Amniotic stem cell (primary cell): ENCODE measurements around the gene TRPM2.
"Not testable (repeated sequence)": the region's sequence is repeated elsewhere in the genome, so short reads cannot be mapped to it uniquely, and the experiment has no call there.

ENCODE experiments used
- DNase-seq: peaks from one replicate; lab custom pipeline; 2025; lab: John Stamatoyannopoulos, UW

Gene TRPM2

DNA sequence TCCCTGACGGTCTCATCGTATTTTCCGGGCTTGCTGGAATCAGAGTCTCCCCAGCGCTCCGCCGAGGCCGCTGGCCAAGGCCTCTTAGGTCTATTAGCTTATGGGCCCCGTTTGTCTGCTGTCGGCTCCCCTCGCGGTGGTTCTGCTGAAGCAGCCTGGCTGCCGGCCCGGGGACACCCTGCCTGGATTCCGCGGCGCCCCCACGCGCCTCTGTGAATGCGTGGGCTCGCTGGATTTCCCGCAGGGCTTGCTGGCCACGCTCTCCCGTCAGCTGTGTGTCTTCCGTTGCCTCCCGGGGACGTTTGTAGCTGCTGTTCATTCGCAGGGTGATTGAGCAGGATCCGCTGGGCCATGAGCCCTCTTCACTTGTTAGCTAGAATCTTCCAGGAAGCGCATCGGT, 110.3 kb downstream of the TRPM2 start:
- no peak for DNase-seq

DNA sequence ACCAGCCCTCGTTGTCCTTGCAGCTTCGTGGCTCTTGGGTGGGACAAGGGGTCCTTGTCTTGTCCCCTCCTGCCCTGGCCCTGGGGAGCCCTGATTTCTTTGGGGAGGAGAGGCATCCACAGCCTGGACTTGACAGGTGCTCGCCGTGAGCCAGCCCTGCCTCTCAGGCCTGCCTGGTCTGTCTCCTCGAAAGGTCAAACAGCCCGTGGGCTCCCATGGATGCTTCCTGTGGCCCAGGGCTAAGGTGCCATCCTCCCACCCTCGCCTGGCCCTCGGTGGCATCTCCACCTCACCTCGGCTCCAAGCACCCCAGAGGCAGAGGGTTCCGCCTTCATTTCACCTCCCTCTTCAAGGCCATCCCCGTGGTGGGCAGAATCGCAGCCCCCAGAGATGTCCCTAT, 110.9 kb downstream of the TRPM2 start:
- DNase-seq: no peak

- DNase-seq: no peak
These were observed 113.0 kb downstream of the TRPM2 start for GRCh38 chr21:44466351-44466954.

DNA sequence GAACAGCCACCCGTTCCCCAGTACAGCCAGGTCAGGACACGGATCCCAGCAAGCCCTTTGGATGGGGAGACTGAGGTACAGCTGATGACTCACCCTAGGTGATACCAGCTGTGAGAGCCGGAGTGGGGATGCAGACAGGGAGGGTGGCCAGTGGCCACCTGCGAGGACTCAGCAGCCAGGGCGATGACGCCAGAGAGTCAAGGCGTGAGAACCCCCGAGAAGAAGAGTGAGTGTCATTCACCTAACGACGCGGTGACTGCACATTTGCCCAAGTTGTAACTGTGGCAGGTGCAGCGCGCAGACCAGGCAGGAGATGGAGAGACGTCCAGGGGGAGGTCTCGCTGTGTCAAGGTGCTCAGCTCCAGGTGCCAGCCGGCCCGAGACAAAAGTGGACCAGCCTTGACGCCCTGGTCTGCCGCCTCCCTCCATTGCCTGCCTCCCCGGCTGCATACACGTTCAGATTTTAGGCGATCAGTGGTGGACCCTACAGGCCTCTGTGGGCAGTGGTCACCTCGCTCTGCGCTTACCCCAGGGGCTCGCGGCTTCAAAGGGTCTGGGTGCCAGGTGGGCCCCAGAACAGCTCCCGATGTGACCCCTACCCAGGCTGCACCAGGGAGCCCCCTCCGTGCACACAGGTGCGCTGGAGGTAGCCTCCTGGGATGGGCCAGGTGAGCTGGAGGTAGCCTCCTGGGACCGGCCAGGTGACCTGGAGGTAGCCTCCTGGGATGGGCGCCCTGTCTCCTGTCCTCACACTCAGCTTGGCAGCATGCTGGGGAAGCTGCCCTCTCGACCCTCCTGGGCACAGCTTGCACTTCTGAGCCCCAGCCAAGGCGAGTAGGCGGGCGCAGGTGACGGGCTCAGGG, 113.8 kb downstream of the TRPM2 start:
- DNase-seq: no peak

GRCh38 chr21:44467859-44468195, 114.4 kb downstream of the TRPM2 start:
- DNase-seq: no peak

GRCh38 chr21:44471341-44471740, 117.9 kb downstream of the TRPM2 start:
- DNase-seq: no peak

GRCh38 chr21:44471996-44472395, 118.6 kb downstream of the TRPM2 start:
- DNase-seq: no peak

DNA sequence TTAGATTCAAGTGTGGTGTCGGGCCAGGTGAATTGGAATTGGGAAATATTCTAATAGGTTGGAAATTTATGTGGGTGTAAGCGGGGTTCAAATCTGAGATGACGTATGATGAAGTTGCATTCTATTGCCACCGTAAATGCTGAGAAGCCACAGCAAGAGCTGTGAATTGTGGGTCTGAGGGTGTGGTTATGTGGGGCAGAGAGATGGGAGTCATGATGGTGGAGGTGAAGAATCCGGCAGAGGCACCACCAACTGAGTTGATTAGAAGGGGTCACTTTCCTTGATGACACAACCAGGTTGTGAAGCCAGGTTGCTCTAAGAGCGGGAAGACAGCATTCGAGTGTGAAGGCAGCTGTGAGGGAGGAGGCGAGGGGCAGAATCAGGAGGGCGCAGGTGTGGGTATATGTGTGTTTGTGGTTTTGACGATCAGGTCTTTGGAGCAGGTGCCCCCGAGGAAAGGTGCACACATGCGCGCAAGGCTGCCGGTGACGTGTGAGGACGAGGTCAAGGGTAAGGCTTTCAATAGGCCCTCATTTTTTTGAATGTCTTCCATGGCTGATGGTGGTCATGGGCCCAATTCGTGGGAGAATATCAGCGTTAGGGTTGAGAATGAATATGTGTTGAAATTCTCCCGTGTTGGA, 120.6 kb downstream of the TRPM2 start:
- DNase-seq: no peak

GRCh38 chr21:44475266-44475845, 121.9 kb downstream of the TRPM2 start:
- DNase-seq: no peak

DNA sequence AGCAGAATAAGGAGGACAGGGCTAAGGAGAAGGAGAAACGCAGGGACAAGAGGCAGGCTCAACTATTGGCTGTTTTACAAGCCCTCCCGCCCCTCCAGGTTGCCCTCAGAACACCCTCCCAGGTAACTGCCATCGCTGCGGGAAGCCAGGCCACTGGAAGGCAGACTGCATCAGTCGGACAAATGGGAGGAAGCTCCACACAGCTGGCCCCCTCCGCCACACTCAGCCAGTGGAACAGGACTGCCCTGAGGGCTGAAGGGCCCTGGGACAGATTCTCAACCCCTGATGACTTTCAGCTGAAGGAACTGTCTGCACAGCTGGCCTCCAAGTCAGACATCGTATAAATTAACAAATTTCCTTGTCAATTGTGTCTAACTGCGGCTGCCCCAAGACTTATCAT, 123.7 kb downstream of the TRPM2 start:
- DNase-seq: no peak

DNA sequence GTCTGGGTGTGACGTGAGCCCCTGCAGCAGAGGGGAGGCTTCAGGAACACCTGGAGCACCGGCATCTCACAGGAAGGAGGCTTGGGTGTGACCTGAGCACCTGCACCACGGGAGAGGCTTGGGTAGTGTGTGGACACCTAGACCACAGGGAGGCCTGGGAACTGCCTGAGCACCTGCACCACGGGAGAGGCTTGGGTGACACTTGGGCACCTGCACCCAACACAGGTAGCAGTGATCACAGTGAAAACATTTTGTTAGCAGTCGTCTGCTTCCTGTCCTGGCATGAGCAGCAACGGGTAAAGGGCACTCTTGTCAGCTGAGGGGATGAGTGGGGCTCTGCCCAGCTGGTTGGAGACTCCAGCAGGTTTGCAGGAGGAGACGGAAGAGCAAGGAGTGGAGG, 124.3 kb downstream of the TRPM2 start:
- DNase-seq: no peak

DNA sequence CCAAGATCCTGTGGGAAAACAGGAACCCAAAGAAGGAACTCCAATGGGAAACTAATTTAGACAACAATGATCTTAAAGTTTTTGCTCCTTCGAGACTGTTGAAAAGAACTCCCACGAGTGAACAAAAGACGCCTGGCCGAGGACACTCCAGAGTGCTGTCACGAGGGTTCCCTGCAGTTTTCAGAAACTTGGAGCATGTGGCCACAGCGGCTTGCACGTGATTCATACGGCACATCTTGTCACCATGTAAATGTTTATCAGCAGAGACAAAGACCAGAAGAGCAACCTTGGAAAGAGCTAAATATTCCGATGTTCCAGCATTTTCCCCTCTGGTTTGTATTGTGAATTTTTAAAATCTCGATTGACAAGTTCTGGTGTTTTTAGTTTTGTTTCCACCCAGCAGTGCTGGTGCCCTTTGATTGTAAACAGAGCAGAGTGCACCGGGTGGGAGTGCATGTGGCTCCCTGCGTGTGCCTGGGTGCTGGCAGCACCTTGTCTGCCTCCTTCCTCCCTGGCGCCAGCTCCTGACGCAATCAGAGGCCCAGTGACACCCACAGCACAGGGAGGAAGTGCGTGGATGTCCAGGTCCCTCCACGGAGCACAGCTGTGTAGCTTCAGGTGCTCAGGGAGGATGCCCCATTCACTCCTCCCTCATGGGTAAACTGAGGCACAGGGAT, 124.8 kb downstream of the TRPM2 start:
- no peak for DNase-seq

DNA sequence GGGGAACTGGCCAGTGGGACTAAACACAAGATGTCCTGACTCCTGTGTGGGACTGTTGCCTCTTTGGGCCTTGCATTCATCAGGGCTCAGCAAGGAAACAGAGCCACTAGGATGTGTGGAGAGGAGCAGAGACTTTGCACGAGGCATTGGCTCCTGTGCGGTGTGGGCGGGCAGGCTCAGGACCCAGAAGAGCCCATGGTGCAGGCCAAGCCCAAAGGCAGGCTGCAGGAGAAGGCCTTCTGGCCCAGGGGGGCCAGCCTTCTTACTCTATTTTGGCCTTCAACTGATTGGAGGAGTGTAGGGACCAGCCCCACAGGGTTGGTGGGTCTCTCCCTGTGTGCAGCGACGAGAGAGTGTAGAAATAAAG, 125.4 kb downstream of the TRPM2 start:
- no peak for DNase-seq

- DNase-seq: not testable (repeated sequence)
These were observed 126.3 kb downstream of the TRPM2 start for GRCh38 chr21:44479556-44480199.

DNA sequence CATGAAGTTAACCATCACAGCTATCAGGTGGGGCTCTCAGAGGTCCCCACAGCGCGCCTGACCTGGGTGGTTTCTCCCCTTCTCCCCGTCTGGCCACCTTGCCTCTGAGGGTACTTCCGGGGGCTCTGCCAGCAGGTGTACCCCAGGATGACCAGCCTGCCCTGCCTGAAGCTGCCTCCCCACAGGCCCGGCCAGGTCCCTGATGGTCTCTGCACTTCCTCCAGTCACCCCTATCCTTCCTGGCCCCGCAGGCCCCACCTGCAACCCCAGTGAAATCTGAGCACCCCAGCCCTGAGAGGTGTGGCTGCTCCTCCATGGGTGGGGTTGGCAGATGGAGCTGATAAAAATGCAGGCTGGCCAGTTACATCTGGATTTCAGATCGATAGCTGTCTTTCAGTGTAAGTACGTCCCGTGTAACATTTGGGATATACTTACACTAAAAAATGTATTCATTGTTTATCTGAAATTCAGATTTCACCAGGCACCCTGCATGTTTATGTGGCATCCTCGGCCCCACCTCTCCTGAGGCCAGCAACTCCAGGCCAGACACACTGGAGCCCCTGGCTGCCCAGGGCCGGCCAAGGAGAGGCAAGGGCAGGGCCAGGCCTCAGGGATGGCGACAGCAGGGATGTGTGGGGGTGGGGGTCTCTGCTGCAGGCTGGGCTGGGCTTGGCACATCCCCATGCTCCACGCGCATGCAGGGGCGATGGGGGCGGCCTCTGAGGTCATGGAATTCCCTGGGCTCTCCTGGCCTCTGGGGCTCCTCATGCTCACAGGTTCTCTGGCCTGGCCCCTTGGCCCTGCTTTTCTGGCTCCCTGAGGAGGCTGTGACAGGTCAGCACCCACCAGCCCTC, 127.0 kb downstream of the TRPM2 start:
- no peak for DNase-seq

DNA sequence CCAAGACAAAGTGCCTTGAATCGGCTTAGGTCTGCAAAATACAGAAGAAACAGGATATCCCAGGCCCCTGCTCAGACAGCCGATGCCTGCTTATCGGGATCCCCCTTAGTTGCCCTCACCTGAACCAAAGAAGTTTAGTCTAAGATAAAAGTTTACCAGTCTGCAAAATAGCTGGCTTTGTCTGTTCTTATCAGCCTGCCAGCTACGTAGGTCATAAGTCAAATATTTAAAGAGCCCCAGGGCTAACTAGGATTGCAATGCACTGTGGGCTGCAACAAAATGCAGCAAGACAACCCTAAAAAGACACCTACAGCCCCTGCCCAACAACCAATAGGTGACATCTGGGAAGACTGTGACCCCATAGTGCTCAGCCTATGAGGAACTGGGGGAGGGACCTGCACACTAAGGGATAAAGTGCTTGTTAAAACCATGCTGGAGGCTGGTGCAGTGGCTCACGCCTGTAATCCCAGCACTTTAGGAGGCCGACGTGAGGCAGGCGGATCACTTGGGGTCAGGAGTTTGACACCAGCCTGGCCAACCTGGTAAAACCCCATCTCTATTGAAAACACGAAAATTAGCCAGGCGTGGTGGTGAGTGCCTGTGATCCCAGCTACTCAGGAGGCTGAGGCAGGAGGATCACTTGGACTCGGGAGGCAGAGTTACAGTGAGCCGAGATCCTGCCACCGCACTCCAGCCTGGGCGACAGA, 129.3 kb downstream of the TRPM2 start:
- DNase-seq: no peak

DNA sequence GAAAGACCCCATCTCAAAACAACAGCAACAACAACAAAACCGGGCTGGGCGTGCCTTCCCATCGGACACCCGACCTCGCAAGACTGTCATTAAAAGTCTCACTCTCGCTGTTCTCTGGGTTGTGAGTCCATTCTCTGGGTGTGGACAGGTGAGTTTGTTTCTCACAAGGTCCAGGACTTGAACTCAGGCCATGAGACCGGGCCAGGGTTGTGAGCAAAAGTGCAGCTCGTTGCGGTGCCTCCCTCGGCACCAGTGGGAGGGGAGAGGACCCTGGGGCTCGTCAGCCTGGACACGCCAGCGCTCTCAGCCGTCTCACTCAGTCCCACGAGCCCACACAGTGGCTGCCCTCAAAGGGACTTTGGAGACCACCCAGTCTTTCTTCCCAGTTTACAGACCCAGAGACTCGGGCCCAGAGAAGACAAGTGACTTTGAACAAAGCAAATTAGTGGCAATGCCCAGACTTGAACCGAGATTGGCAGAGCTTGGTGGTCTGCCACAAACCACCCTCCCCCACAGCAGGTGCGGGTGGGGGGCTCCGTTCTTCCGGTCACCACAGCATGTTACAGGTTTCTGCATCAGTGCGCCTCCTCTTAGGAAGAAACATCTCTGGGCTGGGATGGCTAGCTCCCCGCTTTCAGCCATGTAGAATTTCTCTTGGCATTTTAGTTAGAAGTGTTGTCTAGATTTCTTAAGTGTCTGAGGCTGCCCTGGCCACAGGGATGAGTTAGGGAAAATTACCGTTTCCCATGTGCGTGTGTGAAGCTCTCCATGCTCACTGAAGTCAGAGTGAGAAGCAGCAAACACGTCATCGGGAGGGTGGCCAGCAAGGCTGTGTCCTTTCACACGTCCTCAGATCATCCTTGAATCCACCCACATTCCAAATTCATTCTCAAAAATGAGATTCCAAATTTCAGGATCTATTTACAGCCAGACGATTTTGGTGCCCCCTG, 130.1 kb downstream of the TRPM2 start:
- DNase-seq: no peak

DNA sequence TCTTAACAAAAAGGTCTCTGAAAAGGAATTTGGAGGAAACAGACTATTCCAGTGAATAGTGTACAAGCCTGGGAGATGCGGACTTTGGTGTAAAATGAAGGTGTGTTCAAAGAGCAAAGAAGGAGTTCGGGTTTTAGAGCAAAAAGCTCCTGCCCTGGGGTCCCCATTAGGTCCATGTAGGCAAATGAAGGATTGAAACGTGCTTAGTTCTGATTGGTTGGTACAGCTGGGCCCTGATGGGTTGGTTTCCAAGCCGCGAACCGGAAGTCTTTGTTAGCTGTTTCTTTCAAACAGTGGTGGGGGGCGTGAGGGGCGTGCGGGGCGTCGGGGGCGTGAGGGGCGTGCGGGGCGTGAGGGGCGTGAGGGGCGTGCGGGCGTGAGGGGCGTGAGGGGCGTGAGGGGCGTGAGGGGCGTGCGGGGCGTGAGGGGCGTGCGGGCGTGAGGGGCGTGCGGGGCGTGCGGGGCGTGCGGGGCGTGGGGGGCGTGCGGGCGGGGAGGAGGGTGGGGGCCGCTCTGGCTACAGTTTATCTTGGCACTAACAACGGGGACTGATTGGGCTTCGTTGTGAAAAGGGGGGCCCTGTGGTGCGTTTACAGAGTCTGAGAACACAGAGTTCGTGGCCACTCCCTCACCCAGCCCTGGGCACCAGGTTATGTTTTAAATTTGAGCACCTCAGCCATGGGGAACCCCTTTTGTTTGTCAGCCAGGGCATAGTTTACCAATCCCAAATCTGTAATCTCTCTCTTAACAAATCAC, 131.3 kb downstream of the TRPM2 start:
- DNase-seq: no peak
